ENCODE data around the gene ITGB5. TPM values are rescaled to one million over a fixed set of nuclear protein-coding genes. Genes with fewer than 3 reads are reported as not detected.

ITGB5 gene
- total RNA-seq, 1 donor from 2014 or later, result 139 TPM

DNA sequence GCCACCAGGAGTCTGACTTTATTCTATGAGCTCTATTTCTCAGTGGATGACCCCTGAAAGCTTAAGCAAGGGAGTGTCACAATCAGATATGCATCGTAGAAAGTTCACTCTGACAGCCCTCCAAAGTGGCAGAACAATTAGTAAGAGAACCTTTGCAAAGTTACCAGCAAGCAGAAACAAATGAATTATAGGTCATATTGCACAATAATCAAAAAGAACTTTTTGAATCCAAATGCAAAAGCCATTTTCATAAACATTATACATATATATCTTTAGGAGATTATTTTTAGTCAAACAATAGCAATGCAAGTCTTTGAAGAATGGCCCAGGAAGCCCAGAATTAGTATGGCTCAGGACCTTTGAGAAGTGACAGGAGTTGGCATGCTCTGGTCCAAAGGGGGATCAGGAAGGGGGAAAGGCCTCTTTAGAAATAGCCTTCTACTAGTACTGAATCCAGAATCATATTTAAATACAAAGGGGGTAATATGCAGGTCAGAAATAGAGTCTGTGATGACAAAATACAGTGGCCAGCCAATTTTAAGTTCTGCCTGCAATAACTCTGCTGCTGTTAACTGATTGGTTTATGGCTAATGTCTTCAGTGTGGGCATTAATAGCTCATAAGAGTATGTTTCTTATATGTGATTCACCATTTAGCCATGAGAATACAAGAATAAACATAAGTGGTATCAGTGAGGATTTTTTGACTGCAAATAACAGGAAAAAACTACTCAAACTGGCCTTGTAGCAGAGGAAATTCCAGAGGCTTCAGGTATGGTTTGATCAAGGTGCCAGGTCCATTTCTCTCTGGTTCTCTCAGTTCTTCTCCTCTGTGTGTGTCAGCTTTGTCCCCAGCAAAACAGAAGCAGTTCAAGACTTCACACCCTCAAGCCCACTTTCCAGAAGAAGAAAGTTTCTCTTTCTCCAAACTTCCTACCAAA is 17.0 kb upstream of the ITGB5 start:
- H3K4me3 Mint-ChIP-seq (ENCODE audit: unreplicated experiment), result no peak overlapping the region
- no peak overlapping the region for H3K9ac ChIP-seq (ENCODE audit: low read length)
- H3K4me3 ChIP-seq (ENCODE audit: insufficient read depth, low read depth, low read length), result no peak overlapping the region
- H2AFZ ChIP-seq (ENCODE audit: low read depth, low read length), result no peak overlapping the region
- H3K9me3 Mint-ChIP-seq (ENCODE audit: unreplicated experiment), result no peaks in the 10 kb centered on the region
- H3K27ac ChIP-seq (ENCODE audit: low read depth, low read length), result no peak overlapping the region
- no peaks in the 10 kb centered on the region for H3K4me1 ChIP-seq (ENCODE audit: insufficient read depth, low read length)
- H3K27ac Mint-ChIP-seq (ENCODE audit: unreplicated experiment), result no peak overlapping the region
- FAIRE-seq (no peak), DNase-seq (ENCODE audit: low read depth) (no peak)
- no peaks in the 10 kb centered on the region for H3K9me3 ChIP-seq (ENCODE audit: insufficient read depth, low read depth, low read length)
- no peaks in the 10 kb centered on the region for H3K79me2 ChIP-seq (ENCODE audit: insufficient read depth, low read length)
- peaks cover 19% of the 10 kb centered on the region for H3K27me3 Mint-ChIP-seq (ENCODE audit: low read depth, unreplicated experiment)
- no peak for TF ChIP-seq EZH2 (IDR thresholded peaks at IDR 0.05; ENCODE audit: insufficient read depth, low read length)
- TF ChIP-seq, protein P1, sequence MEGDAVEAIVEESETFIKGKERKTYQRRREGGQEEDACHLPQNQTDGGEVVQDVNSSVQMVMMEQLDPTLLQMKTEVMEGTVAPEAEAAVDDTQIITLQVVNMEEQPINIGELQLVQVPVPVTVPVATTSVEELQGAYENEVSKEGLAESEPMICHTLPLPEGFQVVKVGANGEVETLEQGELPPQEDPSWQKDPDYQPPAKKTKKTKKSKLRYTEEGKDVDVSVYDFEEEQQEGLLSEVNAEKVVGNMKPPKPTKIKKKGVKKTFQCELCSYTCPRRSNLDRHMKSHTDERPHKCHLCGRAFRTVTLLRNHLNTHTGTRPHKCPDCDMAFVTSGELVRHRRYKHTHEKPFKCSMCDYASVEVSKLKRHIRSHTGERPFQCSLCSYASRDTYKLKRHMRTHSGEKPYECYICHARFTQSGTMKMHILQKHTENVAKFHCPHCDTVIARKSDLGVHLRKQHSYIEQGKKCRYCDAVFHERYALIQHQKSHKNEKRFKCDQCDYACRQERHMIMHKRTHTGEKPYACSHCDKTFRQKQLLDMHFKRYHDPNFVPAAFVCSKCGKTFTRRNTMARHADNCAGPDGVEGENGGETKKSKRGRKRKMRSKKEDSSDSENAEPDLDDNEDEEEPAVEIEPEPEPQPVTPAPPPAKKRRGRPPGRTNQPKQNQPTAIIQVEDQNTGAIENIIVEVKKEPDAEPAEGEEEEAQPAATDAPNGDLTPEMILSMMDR (IDR thresholded peaks at IDR 0.05; ENCODE audit: insufficient read depth, low read depth, low read length), result no peak
- H3K36me3 Mint-ChIP-seq (ENCODE audit: low read depth, unreplicated experiment), result no peaks in the 10 kb centered on the region
- H3K27me3 ChIP-seq (ENCODE audit: insufficient read depth, low read length), result peaks cover 8% of the 10 kb centered on the region
- no peaks in the 10 kb centered on the region for H4K20me1 ChIP-seq (ENCODE audit: insufficient read depth, low read length)
- no peak overlapping the region for H3K4me2 ChIP-seq (ENCODE audit: low read length)
- peaks cover 1% of the 10 kb centered on the region for H3K4me1 Mint-ChIP-seq (ENCODE audit: low read depth, unreplicated experiment)
- no peaks in the 10 kb centered on the region for H3K36me3 ChIP-seq (ENCODE audit: insufficient read depth, low read length)

DNA sequence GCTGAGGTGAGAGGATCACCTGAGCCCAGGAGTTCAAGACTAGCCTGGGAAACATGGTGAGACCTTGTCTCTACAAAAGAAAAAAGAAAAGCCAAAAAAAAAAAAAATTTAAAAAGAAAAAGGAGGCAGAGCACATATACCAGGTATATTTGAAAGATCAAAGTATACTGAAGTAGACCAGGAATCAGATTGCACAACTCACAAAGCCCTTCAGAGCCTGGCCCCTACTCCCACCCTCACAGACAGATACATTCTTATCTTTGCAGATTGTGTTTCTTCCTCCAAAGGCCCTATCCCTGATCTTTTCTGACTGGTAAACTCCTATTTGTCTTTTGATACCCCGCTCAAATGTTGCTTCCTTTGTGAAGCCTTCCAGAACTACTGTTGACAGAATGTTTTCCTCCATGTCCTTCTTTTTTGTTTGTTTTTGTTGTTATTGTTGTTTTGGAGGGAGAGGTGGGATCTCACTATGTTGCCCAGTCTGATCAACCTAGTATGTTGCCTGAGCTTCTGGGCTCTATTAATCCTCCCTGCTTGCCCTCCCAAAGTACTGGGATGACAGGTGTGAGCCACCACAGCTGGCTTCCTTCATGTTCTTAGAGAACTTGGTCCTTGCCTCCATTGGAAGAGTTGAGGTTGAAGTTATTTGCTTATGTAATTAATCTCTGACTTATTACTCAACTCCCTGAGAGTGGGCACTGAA is 9.8 kb upstream of the ITGB5 start:
- Histone ChIP-seq H3K79me2 (ENCODE audit: insufficient read depth, low read length) (no peaks in the 10 kb centered on the region), H3K4me3 (ENCODE audit: insufficient read depth, low read depth, low read length) (no peak overlapping the region), H3K36me3 (ENCODE audit: insufficient read depth, low read length) (no peaks in the 10 kb centered on the region), H3K27me3 (ENCODE audit: insufficient read depth, low read length) (no peaks in the 10 kb centered on the region), H2AFZ (ENCODE audit: low read depth, low read length) (no peak overlapping the region), H3K27ac (ENCODE audit: low read depth, low read length) (no peak overlapping the region), H3K9ac (ENCODE audit: low read length) (no peak overlapping the region), H3K4me1 (ENCODE audit: insufficient read depth, low read length) (no peaks in the 10 kb centered on the region), H3K4me2 (ENCODE audit: low read length) (no peak overlapping the region), H4K20me1 (ENCODE audit: insufficient read depth, low read length) (no peaks in the 10 kb centered on the region), H3K9me3 (ENCODE audit: insufficient read depth, low read depth, low read length) (no peaks in the 10 kb centered on the region)
- no peaks in the 10 kb centered on the region for H3K4me1 Mint-ChIP-seq (ENCODE audit: low read depth, unreplicated experiment)
- no peaks in the 10 kb centered on the region for H3K36me3 Mint-ChIP-seq (ENCODE audit: low read depth, unreplicated experiment)
- TF ChIP-seq EZH2 (IDR thresholded peaks at IDR 0.05; ENCODE audit: insufficient read depth, low read length), result no peak
- TF ChIP-seq, protein P1 (IDR thresholded peaks at IDR 0.05; ENCODE audit: insufficient read depth, low read depth, low read length), result no peak
- no peak overlapping the region for H3K4me3 Mint-ChIP-seq (ENCODE audit: unreplicated experiment)
- peaks cover 7% of the 10 kb centered on the region for H3K27me3 Mint-ChIP-seq (ENCODE audit: low read depth, unreplicated experiment)
- no peak overlapping the region for H3K27ac Mint-ChIP-seq (ENCODE audit: unreplicated experiment)
- no peaks in the 10 kb centered on the region for H3K9me3 Mint-ChIP-seq (ENCODE audit: unreplicated experiment)
- FAIRE-seq, result no peak
- DNase-seq (ENCODE audit: low read depth), result no peak
